GM21390 (cell line): ENCODE measurements around the gene GNPTAB.
"Not testable (repeated sequence)": the region's sequence is repeated elsewhere in the genome, so short reads cannot be mapped to it uniquely, and the experiment has no call there.

Experiments used
- ATAC-seq: cut with Tn5 transposase; IDR thresholded peaks from one replicate; pipeline ENCODE4 v1.9.1; 2021; ENCODE audit not compliant: unreplicated experiment

GNPTAB gene

DNA sequence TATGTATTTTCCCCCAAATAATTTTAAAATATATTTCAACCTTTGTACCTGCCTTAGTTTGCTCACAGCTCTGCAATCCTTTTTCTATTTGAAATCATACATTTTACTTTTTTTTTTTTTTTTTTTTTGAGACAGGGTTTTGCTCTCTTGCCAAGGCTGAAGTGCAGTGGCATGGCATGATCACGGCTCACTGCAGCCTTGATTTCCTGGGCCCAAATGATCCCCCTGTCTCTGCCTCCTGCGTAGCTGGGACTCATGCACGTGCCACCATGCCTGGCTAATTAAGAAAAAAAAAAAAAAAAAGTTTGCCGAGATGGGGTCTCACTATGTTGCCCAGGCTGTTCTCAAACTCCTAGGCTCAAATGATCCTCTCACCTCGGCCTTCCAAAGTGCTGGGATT is 90.2 kb downstream of the GNPTAB start:
- ATAC-seq, result no peak

DNA sequence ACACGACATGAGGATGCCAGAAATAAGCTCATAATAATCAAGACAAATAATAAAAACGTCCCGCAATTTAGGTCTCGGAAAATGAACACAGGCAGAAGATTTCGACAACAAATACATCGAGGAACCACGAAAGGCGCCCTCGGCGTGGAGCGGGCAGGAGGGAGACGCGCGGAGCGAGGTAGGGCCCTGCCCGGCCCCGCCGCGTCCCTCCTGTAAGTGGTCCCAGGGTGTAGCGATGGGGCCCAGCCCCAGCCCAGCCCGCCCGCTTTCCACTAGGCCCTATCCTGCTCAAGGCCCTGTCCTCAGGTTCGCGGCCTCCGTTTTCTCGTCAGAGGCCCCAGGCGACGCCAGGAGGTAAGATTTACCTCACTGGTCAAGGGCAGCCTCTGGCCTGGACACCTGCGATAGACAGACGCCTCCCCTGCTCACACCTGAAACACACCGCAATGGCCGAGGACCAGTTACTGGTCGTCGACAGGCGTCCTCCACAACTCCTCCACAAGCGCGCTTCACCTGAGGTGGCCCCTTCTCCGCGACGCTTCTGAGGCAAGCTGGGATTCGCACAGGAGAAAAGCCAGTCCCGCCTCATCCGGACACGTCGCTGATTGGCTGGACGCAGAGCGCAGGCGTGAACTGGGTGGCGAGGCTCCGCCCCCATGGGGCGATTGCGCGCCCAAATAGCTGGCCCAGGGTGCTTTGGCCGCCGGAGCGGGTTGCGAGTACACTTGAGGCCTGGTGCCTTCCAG is 91.7 kb downstream of the GNPTAB start, which contains the start of gene SYCP3:
SYCP3 (minus strand) TSS at position 543 of the 746 bp plus-strand sequence. CDS start 1,527 bp downstream, outside the sequence.
- no peak for ATAC-seq

DNA sequence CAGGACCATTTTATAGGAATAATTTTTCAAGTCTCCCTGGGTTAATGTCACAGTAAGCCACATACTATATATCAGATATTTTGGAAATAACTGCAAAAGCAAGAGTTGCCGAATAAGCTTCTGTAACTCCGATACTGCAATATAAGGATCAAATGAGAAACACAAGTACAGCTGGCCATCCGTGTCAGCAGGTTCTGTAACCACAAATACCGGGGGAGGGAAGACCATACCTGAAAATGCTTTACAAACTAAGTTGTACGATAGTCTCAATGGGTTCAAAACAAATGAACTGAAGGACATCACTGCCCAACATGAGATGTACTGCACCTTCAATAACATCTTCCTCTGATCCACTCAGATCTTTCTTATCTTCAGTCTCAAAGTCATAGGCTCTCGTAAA is 93.3 kb downstream of the GNPTAB start:
- ATAC-seq, result no peak

DNA sequence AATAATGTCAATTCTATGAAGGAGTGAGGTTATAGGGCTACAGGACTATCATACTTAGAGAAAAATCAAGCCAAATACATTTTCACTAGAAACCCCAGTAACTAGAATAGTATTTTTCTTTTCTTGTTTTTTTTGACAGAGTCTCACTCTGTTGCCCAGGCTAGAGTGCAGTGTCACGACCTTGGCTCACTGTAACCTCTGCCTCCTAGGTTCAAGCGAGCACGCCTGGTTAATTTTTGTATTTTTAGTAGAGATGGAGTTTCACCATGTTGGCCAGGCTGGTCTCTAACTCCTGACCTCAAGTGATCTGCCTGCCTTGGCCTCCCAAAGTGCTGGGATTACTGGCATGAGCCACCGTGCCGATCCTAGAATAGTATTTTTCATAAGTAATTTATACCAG is 96.3 kb downstream of the GNPTAB start:
- not testable (repeated sequence) for ATAC-seq

DNA sequence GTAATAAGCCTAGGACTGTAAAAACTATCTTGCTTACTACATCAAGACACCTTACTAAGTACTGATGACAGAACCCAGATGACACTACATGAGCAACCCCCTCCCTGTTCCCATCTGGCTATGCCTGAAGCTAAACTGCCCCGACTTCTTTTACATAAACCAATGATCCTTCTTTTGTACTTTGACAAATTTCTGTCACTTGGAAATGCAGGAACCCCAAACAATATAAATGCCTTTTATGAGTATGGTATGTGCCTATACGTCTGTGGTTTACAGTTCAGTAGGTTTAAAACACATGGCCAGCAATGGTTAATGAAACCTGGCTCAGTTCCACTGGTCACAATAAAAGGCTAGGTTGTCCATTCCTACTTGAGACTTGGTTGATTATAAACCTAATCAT is 97.6 kb downstream of the GNPTAB start:
- no peak for ATAC-seq

DNA sequence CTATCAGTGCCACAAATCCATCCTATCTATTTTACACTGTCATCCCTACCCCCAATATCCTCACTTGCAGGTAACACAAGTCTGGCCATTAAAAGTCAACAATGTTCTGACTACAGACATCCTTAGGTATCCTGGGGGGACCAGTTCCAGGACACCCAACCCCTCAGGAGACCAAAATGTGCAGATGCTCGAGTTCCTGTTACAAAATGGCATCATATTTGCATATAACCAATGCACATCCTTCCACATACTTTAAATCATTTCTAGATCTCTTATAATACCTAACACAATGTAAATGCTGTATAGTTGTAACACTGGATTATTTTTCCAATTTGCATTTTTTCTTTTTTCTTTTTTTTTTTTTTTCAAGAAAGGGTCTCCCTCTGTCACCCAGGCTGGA is 98.4 kb downstream of the GNPTAB start:
- ATAC-seq, result no peak

DNA sequence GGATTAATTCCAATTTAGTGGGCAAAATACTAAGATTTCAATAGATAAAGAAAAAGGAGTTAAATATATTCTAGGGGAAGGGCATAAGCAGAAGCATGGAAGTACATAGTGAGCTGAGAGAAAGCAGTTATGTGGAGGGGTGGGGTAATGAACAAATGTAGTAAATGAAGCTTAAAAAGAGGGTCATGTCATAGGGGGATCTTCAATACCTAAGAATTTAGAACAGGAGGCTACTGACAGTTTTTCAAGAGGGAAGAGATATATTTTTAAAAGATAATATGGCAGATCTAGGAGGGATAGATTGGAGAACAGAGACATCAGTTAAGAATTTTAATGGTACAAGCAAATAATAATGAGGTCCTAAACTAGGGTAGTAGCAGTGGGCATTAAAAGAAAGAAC is 100.9 kb downstream of the GNPTAB start:
- ATAC-seq, result no peak

DNA sequence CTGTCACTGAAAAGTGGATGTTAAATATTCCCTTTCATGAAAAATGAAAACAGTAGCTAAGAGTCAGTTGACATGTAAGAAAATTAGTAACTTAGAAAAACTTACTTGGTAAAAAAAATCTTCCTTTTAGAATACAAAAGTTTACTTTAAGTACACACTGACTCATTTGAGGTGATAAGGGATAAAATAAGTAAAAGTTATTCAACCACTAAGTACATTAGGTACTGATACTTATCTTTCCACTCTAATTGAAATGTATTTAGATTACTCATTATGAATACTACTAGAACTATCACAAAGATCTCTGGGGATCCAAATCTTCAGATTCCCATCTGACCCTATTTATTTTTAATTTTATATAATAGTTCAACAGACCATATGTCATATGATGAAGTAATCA is 103.7 kb downstream of the GNPTAB start:
- ATAC-seq, result no peak

DNA sequence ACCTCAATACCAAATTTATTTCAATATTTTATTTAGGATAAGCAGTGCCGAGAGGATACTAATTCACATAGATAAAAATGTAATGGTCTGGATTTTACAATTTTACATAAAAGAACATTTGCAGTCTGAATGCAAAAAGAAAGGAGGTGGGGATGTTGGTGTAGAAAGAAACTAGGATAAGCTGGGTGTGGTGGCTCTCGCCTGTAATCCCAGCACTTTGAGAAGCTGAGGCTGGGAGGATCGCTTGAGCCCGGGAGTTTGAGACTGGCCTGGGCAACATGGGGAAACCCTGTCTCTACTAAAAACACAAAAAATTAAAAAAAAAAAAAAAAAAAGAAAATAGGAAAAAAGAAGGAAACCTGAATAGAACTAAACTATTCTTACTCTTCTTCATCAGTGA is 108.4 kb downstream of the GNPTAB start:
- no peak for ATAC-seq

DNA sequence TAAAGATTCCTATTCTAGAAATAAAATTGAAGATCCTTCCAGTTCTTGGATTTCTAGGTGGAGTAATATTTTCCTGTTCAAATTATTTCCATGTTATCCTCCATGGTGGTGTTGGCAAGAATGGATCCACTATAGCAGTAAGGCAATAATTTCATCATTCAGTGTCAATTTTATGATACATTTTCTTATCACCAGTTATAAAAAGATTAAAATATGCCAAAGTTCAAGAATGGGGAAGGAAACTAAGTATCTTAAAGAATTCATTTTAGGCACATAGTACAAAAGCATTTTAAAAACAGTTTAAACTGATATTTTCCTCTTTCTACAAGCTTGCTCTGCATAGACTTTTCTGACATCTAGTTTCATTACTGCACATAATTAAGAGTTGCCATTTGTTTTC is 110.6 kb downstream of the GNPTAB start:
- ATAC-seq, result no peak

DNA sequence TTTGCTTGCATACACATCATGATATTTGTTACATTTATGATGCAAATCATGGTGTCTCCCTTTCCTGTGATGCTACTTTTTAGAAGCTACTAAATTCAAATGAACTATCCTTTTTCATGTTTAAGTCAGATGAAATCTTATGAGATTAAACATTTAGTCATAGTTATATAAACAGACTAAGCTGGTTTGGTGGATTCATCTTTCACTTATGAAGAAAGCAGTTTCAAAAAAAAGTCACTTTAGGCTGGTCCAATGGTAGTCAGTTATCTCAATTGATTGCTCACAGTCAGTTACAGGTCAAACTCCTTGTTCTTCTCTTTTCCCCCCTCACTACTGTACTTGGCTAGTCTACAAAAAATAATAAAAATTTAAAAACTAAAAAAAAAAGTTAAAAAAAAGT is 111.2 kb downstream of the GNPTAB start:
- ATAC-seq, result no peak

DNA sequence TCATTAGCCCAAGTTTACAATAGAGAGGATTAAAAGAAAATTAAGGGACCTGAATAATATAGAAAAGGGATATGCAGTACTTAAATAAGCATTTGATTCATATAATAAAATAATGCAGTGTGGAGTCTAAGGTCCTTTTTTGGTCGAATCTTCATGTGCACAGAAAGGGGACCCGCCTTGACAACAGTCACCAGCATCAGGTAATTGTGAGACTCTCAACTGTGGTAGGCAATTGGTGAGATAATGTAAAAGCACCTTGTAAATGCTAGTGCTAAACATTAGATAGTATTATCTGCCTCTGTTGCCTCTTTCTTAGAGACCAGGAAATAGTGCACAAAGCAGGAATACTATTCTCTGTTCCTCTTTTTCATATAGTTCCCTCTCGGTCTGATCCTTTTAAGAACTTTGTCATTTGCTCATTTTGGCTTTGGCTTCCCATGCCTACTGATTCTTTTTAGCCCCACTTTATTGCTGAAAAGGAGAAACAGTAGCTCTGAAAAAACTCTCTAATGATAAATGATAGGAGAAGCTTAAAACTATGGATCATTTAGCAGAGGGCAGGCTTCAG is 115.8 kb downstream of the GNPTAB start:
- ATAC-seq, result no peak

DNA sequence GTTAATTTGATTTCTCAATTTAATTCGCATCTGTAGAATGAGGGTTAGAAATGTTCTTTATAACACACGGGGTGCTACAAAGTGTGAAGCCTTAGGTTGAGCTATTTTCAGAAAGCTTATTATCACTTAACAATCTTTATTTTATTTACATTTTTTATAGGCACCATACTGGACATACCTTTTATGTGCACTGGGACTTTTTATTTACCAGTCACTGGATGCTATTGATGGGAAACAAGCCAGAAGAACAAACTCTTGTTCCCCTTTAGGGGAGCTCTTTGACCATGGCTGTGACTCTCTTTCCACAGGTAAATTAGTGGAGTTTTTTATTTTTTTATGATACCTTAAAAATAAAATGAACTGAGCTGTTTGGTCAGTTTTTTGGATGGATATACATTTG is 116.8 kb downstream of the GNPTAB start:
- ATAC-seq, result no peak

DNA sequence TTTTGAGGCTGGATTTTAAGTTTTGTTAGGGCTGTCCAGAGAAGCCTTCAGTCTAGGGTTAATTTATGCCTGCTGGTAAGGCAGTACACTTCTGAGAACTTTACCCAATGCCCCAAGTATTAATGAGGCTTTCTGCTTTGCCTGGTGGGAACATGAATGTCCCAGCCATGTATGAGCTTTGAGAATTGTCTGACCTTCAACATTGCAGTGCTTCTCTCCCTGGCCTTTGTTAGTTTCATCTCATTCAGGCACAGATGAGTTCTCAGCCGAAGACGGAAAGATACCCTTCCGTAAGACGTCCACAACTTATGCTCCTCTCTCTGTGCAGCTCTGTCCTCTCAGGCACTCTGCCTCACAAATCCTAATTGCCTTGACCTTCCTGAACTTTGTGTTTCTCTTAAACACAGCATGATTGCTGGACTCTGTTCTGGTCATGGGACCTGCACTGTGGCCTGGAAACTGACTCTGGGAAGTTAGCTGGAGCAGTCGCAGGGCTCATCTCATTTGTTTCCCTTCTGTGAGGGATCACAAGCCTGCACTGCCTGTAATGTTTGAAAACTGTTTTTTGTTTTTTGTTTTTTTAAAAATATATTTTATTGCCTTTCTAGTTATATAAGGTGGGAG is 117.6 kb downstream of the GNPTAB start:
- ATAC-seq, result no peak

DNA sequence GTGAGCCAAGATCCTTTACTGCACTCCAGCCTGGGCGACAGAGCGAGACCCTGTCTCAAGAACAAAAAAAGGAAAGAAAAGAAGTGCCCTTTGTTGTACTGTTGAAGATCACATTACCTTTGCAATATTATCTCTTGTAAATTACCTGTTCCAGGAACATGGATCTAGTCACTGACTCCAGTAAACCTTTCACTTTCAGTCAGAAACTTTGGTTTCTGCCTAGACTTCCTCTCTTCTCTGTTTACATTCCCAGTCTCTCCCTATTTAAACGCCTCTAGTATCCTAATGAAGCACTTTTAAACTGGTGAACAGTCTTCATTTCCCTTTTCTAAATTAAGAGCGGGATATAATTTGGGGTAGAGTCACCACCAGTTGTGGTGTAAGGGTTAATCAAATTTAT is 120.5 kb downstream of the GNPTAB start:
- no peak for ATAC-seq

DNA sequence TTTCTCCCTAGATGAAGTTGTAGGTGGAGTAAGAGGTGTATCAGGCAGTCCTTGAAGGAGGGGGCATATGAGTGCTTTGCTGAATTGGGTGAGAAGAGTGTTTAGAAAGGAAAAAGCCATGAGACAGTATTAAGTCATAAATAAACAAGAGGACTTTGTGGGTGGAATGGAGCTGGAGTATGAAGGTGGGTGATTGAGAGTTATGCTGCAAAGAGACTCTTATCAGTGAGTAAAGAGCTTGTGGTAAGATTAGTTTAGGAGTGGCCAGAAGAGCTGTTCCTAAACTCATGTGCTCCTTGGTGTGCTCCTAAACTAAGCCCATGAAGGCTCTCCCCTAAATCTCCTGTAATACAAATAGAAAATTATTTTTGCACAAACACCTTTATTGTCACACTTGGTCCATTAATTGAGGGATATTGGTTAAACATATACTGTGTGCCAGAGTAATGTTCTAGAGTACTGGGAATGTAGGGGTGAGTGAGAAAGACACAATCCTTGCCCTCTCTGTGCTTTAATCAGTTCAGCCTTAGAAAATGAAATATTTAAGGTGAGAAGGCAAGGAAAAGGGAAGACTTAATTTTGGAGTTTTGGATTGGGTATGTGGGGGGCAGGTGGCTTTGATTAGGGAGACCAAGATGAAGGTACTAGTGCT is 123.5 kb downstream of the GNPTAB start:
- no peak for ATAC-seq

DNA sequence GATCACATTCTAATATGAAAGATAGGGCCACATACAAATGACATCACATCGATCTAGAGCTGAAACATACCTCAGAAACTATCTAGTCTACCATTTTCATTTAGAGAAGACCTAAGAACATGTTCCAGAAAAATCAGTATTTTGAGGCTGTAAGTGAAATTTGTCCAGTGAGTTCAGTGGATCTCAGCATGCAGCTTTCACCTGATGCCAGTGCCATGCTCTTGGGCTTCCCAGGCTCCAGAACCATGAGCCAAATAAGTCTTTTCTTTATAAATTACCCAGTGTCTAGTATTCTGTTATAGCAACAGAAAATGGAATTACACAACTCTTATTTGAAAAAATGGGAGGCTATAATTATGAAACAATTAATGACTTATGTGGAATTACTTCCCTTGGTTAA is 124.4 kb downstream of the GNPTAB start:
- ATAC-seq, result no peak

DNA sequence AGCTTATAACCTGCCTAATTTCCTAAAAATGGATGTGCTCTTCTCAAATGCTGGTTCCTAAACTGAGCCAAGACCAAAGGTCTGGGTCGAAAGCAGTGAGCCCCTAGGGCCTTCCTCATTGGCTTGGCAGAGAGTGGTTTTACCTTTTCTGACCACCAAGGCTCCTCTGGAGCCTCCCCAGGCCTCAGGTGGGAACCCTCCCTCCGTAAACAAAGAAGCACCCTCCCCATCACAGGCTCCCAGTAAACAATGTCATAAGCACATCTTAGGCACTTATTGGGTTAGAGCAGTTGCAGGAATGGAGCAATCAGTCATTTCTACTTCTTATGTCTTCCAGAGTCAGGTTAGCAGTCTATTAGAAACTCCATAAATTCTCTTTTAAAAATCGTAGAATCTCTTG is 127.3 kb downstream of the GNPTAB start:
- no peak for ATAC-seq

DNA sequence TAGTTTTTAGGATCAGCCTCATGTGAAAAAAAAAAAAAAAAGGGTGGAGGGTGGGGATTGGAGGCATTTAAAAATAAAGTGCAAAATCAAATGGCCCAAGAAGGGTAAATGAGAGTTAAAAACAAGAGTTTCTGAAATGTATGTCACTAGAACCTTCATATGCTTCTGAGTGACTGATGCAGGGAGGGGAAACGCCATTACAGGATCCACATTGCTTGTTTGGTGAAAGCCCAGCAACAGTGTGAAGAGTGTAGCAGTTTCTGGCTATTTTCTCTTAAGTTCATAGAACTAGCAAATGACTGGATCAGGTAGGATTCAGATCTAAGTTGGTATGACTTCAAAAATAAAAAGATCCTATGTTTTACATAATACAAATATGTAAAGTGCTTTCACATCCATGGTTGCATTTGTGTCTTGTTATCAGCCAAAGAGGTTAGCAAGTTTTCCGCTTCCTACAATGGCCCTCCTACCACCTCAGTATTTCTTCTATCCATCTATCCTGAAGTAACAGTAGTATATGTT is 130.4 kb downstream of the GNPTAB start:
- ATAC-seq, result no peak

DNA sequence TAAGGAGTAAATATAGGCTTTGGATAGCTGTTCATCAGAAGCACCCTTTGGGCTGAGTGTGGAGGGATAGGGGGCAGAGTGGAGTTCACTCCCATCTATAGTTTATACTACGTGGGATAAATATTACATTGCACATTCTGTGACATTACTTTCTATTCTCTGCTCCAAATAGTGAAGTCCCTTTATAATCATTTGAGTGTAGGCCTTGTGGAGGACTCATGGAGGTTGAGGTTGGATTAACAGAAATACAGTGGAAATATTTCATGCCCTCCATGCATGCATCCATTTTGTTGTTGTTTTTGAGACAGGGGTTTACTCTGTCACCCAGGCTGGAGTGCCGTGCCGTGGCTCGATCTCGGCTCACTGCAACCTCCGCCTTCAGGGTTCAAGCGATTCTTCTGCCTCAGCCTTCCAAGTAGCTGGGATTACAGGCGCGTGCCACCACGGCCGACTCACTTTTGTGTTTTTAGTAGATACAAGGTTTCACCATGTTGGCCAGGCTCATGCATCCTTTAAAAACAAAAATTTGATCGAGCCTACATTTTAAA is 131.9 kb downstream of the GNPTAB start:
- ATAC-seq, result no peak
